ENCODE measurements around the gene TERF2IP. TPM values are rescaled to one million over a fixed set of nuclear protein-coding genes. Genes with fewer than 3 reads are reported as not detected.

Gene TERF2IP, protein sequence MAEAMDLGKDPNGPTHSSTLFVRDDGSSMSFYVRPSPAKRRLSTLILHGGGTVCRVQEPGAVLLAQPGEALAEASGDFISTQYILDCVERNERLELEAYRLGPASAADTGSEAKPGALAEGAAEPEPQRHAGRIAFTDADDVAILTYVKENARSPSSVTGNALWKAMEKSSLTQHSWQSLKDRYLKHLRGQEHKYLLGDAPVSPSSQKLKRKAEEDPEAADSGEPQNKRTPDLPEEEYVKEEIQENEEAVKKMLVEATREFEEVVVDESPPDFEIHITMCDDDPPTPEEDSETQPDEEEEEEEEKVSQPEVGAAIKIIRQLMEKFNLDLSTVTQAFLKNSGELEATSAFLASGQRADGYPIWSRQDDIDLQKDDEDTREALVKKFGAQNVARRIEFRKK
- 21.6 and 22.5 TPM in 2 replicates for total RNA-seq (2014; rRNA removed; shearing (Covaris generic))

DNA sequence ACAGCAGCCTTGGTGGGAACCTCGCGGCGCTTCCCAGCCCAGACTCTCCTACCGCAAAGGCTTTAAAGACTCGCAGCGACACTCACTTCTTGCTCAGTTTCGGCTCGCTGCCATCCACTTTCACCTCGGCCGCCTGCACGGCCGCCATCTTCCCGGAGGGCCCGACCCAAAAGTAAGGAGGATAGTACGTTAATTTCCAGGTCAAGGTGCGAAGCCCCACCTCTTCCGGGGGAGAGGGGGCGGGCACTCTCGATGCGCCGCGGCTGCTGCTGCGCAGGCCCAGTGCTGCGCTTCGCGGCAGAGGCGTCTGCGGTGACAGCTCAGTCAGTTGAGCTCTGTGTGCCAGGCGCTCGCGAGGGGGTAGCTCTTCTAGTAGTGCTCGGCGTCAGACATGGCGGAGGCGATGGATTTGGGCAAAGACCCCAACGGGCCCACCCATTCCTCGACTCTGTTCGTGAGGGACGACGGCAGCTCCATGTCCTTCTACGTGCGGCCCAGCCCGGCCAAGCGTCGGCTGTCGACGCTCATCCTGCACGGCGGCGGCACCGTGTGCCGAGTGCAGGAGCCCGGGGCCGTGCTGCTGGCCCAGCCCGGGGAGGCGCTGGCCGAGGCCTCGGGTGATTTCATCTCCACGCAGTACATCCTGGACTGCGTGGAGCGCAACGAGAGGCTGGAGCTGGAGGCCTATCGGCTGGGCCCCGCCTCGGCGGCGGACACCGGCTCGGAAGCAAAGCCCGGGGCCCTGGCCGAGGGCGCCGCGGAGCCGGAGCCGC lies at the start of gene TERF2IP, which contains the start of gene KARS1:
TSS of gene TERF2IP (plus strand) at position 282 of the 773 bp plus-strand sequence. CDS start at position 392, 110 bp downstream.
TSS of gene KARS1 (minus strand) at position 174 of the 773 bp plus-strand sequence. CDS start at position 148, 26 bp downstream.
- peak; percentile 92 for DNase-seq (ENCODE audit: low spot score)

DNA sequence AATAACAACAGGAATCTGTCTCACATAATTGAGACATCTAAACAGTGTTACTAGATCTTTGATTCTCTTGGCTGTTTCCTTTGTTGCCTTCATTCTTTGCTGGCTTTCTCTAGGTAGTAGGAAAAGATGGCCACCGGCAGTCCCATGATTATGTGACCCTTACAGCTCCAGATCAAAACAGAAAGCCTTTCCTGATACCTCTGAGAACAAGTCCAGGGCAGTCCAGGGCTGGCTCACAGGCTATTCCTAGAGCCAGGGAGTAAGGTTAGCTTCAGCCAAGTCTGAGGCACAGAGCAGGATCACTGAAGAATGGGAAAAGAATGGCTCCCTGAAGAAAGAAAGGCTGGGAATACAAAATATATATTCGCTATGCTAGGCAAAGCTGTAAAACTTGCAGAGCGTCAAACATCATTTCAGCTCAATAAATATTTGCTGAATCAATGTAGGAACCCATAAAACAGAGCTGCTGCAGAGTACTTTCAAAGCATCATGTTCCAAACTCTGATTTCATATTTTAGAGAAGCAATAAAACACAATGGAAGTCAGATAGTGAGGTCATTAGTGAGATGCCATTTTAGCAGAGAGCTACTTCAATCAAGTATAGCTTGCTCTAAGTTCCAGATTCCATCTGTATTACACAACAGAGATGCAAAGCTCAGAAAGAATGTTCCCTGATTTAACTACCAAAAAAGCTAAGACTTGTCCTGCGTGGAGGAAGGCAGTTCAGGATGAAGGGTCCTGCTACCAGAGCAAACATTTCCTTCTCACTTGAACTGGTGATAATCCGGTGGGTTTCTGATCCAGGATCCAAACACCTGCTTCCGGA lies 47.9 kb upstream of the TERF2IP start:
- no peak for DNase-seq (ENCODE audit: low spot score)

DNA sequence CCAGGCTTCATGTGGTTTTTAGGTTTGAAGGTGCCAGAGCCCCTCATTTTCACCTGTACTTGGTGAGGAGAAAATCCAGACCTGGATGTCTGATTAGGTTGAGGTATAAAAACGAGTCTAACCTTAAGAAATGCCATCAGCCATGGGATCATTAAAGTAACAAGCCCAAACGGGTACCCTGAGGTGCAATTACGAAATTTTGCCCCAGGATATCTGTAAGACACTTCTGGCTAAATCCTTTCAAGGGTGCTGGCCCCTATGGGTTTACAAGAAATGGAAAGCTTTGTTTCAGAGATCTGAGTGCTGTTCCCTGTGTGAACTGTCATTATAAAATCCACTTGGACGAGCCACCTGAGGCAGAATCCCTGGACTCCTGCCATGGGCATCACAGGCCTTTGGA lies 44.3 kb upstream of the TERF2IP start:
- no peak for DNase-seq (ENCODE audit: low spot score)

DNA sequence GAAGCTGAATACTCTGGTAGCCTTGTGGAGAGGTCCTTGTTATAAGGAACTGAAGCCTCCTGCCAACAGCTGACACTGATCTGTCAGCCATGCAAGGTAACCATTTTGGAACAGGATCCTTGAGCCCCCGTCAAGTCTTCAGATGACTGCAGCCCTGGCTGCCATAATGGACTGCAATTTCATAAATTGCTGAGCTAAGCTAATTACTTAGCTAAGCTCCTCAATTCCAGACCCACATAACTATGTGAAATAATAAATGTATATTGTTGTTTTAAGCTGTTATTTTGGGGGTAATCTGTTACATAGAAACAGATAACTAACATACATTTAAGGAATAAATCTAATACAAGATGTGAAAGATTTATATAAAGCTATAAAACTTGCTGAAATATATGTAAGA lies 41.1 kb upstream of the TERF2IP start:
- DNase-seq (ENCODE audit: low spot score), result no peak

DNA sequence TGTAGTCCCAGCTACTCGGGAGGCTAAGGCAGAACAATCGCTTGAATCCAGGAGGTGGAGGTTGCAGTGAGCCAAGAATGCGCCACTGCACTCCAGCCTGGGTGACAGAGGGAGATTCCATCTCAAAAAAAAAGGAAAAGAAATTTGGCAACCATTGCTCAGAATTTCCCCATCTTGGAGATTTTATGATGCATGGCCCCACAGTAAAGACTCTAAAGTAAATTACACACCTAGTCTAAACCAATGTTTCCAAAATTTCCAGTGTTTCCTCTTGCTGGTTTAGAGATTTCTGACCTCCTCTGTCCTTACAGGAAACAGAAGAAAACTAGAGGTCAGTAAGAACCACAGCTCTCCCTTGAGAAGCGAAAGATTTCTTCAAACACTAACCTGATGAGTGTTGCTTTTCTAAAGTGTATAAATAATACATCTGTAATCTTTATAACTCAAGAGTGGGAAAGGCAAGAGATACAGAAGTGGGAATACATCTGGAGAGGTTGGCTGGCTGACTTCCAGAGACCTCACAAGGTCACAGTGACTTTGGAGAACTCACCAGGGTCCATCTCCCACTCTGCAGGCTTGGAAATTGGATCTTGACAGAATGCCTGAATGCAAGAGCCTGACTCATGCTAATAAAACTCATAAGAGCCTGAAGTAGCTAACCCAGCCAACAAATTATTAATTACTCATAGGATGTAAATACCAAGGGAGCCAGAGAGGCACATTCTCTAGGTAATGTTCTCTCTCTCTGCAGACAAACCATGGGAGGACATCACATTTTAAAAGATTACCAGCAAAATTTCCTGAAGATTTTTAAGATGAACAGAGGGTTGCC lies 33.3 kb upstream of the TERF2IP start:
- DNase-seq (ENCODE audit: low spot score), result no peak

DNA sequence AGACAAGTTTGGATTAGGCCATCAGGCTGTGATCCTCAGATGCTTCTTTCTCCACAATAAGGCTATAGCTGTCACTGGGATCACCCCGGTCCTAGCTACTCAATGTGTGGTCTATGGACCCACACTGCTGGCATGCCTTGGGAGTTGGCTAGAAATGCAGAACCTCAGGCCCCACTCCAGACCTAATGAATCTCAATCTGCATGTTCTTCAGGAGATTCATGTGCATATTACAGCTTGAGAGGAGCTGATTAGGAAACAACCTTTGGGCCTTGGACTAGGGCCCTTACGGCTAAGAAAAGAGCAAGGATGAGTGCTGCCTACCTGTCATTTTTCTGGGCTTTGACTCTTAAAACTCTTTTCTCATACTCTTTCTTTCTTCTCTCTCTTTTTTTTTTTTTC lies 32.0 kb upstream of the TERF2IP start:
- DNase-seq (ENCODE audit: low spot score), result no peak

DNA sequence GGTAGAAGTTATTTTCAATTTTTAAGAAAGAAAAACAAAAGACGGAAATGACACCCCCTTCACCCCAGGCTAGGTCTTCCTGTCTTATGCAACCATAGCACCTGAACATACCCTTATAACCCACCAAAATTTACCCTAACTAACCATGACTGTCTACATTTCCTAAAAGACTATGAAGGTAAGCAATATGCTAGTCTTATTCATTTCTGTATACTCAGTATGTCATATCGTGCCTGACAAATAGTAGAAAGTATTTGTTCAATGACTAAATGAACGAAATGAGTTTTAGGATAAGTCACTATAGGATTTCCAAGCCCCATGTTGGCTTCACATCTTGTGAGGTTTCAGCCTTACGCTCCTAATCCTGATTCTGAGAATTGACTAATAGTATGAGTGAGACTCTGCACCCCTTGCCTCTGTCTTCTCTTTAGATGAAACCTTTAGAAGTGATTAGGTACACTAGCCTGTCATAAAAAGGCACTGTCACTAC lies 31.0 kb upstream of the TERF2IP start:
- DNase-seq (ENCODE audit: low spot score), result no peak

DNA sequence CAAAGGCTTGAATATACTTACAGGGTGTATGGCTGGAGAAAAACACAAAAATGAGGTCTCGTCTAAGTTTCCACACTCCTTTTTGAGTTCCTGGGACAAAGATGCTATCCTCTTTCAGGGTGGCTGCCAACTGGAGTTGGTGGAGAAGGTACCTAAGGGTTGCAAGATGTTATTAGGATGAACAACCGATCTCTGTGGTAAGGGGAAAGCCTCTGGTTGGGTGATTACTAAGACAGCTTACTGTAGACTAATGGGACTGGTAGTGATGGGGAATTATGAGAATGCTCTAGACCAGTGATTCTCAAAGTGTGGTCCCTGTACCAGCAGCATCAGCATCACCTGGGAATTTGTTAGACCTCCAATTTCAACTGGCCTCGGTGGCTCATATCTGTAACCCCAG lies 30.5 kb upstream of the TERF2IP start:
- no peak for DNase-seq (ENCODE audit: low spot score)

DNA sequence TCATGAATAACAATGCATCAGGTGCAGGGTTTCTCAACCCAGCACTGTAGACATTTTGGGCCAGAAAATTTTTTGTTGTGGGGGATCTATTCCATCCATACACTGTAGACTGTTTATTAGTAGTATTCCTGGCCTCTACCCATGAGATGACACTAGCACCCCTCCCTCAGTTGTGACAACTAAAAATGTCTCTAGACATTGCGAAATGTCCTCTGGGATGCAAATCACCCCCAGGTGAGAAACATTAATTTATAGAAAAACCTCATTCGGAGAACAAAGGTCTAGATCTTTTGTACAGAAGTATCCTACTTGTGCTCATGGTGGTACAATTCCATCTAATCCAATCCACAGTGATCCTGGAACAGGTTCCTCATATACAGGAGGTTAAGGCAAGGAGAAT lies 28.8 kb upstream of the TERF2IP start:
- DNase-seq (ENCODE audit: low spot score), result no peak

DNA sequence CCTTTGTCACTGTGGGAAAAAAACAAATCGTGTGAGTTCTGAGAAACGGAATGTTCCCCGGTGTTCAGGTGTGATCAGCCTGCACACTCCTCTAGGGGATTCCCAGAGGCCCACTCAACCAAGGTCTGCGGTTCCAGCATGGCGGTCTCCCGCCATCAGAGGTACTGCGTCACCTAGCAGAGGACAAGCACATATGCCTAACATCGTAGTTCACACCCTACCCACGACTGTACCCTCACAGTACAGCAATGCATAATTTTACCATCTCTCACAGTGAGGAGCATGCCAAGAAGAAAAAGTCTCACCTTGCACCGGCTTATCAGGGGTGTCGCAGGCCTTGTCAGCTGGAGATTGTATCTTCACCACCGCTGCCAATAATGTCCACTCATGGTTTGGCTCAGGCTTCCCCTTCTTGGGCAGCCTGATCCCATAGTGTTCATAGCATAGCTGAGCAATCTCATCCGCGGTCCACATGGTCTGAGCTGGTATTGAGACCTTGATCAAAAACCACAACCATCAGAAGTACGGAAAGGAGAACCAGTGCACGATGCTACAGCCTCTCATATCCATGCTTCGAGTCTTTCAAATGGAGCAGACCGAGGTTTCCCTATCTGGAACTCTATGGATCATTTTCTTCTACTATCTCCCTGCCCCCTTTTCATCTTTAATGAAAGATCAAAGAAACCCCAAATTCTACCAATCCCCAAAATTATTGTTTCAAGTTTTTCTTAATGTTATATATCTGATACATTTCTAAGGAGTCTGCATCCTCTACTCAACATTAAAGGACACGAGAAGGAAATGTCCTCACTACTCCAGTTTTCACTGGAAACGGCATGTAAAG lies 27.0 kb upstream of the TERF2IP start:
- DNase-seq (ENCODE audit: low spot score), result no peak

DNA sequence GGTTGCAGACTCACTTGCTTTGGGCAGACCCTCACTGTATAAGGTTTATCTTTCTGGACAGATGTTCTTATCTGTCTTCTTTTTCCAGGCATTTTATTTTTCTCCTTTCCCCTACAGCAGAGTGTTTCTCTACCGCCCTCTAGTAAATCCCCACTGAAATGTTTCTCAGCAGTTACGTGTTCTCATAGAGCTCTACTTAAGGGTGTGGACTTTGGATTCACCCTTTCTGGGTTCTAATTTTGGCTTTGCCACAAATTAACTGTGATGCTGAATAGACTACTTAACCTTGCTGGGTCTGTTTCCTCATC lies 26.4 kb upstream of the TERF2IP start:
- peak; percentile 18 for DNase-seq (ENCODE audit: low spot score)

DNA sequence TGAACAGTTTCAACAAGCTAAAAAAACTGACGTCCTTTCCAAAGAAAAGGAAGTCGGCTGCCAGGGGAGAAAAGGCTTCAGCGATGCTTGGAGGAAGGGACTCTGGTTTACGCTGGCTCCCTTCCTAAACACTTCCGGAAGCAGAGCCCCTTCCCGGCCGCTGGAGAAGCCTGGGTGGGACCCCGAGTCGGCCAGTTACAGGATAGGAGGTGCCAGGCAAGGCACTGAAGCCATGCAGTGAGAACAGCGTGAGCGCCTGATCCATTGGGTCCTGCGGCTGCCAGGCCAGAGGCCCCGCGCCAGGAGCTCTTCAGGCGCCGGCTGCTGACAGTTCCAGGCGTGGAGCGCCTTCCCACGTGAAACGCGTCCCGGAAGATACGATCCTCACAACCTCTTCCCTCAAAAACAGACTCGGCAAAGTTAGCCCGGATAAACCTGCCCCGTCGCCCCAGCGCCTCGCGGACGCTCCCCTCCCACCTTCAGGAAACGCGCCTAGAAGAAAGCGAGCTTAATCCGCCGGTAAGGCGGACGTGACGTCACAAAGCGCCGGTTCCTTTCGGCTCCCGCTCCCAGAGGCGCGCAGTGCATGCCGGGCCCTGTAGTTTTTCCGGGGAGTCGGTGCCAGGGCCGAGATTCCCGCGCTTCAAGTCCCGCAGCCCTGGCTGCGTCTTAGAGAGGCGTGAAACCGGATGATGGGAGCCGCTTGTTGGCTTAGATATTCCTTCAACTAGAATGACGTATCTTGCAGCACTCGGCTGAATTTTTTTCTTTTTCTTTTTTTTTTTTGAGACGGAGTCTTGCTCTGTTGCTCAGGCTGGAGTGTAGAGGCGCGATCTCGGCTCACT lies 24.6 kb upstream of the TERF2IP start, which contains the start of gene ADAT1:
TSS of gene ADAT1 (minus strand) at position 521 of the 845 bp plus-strand sequence. CDS start 2,482 bp downstream, outside the sequence.
- peak; percentile 98 for DNase-seq (ENCODE audit: low spot score)

DNA sequence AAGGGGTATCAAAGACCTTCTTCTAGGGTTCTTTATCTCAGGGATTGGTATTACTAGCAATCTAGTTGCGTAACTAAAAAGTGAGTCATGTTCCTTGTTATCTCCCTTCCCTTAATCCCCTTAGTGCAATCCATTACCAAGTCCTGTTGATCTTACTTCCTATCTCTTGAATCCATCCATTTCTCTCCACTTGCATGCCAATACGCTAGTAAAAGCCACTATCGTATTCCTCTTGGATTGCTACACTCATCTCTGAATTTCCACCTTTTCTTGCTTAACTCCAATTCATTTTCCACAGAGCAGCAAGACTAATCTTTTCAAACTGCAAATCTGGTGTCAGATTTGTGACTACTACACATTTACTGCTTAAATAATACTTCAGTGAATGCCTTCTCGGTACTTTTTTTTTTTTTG lies 22.6 kb upstream of the TERF2IP start:
- peak; percentile 7 for DNase-seq (ENCODE audit: low spot score)

DNA sequence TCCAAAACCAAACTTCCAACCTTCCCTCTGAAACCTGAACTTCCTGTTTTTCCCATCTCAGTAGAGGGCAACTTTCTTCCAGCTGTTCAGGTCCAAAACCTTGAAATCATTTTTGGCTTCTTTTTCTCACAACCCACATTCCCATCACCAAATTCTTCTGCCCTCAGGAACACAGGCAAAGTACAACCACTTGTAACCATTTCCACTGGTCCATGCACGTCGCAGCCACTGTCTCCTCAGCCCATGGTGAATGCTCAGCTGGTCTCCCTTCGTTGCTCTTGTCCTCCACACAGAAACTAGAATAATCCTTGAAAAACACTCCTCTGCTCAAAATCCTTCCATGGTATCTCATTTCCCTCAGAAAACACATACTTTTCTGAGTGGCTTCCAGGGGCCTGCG lies 20.8 kb upstream of the TERF2IP start:
- no peak for DNase-seq (ENCODE audit: low spot score)

DNA sequence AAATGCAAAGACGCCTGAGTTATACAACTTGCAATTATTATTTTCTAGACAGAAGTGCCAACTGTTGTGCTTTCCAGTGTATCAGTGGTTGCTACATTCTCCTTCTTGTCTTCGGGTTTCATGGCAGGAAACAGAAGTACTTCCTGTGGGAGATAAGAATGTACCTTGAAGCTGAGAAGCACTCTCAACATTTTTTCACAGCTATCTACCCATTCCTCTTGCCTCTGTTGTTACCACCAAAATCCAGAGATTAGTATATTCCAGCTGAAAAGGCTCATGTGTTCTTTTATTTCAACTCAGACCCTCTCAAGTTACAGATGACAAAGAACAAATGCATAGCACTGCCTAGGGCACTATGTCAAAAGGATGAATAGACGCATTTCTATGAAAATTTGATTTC lies 19.7 kb upstream of the TERF2IP start:
- DNase-seq (ENCODE audit: low spot score), result no peak

DNA sequence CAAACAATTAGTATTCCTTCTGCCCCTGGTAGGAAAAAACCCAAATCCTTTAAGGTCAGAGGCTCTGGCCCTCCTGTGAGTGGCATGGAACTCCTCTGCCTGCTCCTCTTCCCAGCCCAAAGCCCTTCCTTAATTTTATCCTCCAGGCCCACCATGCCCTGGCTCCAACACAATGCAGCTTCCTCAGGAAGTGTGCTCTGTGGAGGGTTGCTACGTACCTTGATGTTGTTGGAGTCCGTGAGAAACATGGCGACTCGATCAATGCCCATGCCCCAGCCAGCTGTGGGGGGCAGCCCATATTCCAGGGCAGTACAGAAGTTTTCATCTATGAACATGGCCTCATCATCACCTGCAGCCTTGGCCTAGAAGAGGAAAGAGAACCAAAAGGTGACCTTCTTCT lies 19.2 kb upstream of the TERF2IP start:
- no peak for DNase-seq (ENCODE audit: low spot score)

DNA sequence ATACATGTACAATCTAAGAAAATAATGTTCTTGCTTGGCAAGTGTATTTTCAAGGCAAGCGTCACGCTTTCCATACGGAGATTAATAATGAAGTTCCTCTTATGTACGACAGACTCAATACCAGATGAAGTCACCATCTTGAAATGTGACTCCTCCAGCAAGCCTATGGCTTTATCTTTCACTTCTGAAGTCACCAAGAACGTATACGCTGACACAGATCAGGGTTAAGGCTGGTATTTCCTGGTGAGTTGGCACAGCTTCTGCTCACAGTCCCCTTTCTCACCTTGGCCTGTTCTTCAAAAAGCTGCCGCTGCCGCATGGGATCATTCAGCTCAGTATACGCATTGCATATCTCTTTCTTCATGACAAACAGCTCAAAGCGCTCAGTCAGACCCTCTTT lies 18.4 kb upstream of the TERF2IP start:
- no peak for DNase-seq (ENCODE audit: low spot score)

DNA sequence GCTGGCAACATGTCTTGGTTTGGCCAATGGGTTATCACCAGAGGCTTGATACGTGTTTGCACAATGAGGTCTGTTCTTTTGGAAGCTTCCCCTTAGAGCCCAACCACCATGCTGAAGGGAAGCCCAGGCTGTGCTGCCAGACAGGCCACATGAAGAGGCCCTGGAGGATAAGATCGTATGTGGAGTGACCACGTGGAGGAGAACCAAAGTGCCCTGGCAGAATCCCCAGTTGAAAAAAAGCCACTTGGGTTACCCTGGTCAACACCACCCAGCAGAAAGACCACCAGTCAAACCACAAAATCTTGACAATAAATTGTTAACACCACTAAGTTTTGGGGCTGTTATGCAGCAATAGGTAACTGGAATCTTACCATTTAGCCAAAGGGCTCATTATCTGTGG lies 17.5 kb upstream of the TERF2IP start:
- DNase-seq (ENCODE audit: low spot score), result no peak

DNA sequence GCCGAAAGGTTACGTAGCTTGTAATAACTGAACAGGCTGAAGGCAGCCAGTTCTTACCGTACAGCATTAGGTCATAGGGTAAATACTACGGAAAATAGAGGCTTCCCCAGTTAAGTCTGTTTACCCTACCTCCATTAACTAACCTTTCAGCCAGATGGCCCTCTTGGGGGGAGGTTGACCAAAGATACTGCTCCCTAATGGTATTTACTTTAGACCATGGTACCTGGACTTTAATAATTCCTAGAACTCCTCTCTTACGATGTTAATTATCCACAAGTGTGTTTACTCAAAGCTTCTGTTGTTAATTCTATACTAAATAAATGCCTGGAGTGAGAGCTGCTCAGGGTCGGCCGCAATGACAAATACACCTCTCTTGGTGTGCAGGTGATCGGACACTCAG lies 14.7 kb upstream of the TERF2IP start:
- no peak for DNase-seq (ENCODE audit: low spot score)
